Ramos (cell line): ENCODE results near the gene ANKH.
"Not testable (repeated sequence)": the region's sequence is repeated elsewhere in the genome, so short reads cannot be mapped to it uniquely, and the experiment has no call there.

Source experiments
- in situ Hi-C: fragments of 300-500 bp; cut with MboI; formaldehyde crosslinking; loops from one replicate; pipeline ENCODE4 v1.14.3; 2022; ENCODE audit warnings: low sequenced_read_pairs; ENCODE audit not compliant: unreplicated experiment

ANKH gene

DNA sequence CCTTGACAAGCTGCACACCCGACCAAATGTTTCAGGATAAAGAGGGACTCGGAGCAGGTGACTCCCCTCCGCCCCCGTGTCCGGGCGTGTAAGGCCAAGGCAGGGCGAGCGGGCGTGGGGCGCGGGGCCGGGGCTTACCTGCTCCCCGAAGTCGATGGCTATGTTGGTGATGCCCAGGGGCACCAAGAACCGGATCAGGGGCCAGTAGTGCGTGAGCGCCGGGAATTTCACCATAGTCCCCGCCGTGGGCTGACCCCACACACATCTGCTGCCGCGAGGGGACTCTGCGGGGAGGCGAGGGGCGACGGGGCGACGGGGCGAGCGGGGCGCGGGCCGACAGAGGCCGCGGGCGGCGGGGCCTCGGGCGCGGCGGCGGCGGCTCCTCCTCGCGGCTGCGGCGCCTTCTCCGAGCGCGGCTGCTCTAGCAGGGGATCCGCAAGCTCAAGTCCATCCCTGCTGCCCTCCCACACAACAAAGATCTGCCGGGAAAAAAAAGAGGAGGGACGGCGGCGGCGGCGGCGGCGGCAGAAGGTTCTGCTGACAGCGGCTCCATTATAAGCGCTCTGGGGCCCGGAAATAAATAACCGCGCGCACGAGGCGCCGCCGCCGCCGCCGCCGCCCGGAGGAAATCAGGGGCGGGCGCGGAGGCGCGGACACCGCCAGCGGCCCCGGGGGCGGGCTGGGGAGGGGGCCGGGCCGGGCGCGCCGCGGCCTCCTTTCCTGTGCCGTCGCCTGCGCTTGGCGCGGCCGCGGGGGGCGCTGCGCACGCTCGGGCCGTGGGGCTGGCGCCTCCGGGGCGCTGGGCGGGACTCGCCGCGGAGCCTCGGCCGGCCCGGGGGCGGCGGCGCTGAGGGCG is at the start of gene ANKH:
ANKH (minus strand) TSS at position 565 of the 856 bp plus-strand sequence; CDS start at position 234, 331 bp downstream.
- in situ Hi-C loops: no loop called here

DNA sequence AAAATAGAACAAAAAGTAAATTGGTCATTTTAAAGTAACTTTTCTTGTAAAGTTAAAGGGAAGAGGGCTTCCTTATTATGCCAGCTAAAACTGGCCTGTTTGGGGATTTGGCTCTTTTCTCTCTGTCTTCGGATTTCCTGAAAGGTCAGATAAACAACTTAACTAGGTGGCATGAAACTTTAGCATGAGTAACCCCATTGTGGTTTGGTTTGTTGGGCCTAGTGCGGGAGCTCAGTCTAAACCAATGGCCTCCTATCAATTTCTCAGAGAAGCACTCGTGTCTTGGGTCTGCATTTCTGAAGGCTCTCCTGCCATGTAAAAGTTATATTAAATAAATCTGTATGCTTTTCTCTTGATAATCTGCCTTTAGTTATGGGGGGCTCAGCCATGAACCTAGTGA is 48.5 kb upstream of the ANKH start:
- in situ Hi-C loops: no loop called here

DNA sequence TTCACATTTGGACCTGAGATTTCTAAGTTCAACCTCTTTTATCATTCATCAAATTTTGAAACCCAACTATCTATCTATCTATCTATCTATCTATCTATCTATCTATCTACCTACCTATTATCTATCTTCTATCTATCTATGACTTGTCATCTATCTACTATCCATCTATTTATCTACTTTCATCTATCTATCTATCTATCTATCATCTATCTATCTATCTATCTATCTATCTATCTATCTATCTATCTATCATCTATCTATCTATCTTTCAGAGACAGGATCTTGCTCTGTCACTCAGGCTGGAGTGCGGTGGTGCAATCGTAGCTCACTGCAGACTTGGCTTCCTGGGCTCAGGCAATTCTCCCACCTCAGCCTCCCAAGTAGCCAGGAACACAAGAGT is 47.5 kb upstream of the ANKH start:
- in situ Hi-C loops: not testable (repeated sequence)

DNA sequence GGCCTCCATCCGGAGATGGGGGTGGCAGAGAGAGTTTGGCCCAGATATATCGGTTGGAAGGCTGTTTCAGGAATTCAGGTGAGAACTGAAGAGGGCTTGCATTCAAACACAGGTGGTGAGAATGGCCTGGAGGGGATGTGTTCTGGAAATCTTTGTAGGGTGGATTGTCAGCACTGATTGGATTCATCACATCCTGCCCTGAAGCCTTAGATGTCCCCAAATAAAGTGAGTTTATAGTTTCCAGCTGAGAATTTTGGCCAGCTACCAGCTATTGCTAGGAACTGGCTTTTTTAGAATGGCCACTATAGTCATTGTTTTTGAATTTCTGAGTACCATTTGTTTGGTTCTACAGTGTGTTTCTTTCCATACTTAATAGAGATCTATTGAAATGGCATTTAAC is 46.1 kb upstream of the ANKH start:
- in situ Hi-C loops: no loop called here

DNA sequence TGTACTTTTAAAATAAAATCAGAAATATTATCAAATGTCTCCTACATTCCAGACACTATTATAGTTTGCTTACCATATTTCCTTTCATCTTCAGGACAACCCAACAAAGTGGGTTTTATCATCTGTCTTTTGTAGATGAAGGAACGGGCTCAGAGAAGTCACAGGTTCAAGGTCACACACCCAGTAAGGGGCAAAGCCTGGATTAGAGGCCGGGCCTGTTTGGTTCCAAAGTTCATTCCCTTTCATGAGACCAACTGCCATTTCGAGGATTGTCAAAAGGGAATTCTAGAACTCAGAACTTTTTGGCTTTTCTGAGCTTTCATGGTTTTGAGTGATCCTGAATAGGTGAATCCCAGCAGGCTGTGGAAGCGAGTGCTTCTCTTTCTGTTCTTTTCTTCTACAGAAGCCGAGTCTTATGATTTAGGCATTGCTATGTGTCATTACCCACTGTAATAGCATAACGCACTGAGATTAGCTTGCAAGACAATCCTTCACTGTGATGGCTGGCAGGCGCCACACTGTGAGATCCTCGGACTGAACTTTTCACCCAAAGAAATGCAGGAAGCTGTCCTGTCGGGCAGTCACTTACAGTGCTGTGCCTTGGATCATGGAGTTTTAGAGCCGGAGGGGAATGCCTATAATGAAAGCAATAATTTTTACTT is 43.8 kb upstream of the ANKH start:
- in situ Hi-C loops: no loop called here

DNA sequence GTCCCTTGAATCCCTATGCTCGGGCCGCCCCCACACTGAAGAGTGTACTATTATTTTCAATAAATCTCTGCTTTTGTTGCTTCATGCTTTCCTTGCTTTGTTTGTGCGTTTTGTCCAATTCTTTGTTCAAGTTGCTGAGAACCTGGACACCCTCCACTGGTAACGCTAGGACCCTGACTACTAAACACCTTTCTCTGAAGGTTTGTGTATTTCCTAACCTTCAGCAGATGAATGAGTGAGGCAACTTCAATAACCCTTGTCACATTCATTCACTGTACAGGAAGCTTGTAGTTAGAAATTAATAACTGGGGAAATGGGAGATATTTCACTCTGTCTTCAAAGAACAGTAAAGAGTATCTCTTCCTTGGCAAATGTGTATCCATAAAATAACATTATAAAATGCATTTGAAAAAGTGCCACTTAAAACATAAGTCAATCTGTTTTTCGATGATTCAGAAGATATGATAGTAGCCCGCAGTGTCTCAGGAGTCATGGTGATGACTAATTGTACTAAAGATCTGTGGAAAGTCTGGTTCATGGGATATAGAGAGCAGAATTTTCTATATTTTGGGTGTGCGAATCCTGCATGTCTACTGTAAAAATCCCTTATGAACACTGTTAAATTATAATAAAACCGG is 43.2 kb upstream of the ANKH start:
- in situ Hi-C loops: no loop called here

DNA sequence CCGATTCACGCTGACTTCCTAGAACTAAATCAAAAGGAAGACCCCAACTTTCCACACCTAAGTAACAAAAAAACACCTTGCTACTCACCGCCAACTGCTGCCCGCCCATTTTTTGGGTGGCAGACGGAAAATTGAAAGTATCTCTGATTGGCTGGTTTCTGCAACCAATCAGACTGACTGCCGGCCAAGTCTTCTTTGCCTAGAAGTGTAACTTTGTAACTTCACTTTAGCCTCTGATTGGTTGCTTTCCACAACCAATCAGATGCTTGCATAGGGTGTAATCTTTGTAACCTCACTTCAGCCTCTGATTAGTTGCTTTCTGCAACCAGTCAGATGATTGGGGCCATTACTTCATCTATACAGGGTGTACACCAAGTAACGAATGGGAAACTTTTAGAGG is 42.6 kb upstream of the ANKH start:
- in situ Hi-C loops: no loop called here

DNA sequence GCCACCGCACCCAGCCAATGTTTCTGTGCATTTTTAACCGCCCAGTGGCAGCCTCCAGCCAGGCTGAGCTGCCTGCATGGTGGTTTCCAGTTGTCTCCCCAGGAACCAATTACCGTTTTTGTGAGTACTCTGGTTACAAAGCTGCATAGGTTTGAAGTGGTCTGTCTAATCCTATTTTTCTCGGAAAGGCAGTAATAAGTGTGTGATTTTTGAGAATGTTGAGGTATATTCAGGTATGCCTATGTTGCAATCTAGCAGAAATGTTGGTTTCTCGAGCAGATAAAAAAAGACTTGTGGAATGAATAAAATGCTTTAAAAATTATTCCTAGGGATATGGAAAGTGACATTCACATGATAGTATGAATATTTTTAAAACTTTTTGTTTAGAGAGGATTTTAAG is 41.5 kb upstream of the ANKH start:
- in situ Hi-C loops: no loop called here

DNA sequence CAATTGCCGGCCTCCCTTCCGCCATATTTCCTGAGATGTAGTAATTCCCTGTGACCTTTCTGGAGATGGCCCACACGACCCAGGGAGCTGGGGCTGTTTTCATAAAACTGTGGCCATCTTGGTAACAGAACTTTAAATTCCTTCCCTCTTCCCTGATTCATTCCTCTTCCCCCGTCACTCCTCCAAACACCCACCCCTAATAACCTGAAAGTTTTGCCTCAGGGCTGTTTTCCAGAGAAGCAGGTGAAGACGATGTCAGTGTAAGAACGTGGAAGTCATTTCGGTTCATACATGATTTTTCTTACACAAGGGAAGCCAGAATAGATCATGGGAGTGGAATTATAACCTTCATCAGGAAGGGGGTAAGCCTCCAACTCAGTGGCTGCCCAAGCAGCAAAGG is 40.6 kb upstream of the ANKH start:
- in situ Hi-C loops: no loop called here

DNA sequence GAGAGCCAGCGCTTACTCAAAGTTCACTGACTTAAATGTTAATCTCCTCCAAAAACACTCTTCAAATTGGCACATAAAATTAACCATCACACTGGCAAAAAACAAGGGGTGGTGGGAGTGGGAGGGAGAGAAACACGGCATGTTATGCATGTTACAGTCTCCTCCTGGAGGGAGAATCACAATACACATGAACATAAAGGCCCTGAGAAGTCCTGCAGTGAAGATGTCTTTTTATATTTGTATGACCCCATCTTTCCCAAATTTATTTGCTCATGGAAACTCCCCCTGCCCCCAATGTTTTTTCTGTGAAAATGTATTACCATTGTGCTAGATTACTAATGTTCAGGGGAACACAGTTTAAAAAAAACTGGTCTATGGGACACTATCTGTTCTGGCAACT is 37.8 kb upstream of the ANKH start:
- in situ Hi-C loops: no loop called here

DNA sequence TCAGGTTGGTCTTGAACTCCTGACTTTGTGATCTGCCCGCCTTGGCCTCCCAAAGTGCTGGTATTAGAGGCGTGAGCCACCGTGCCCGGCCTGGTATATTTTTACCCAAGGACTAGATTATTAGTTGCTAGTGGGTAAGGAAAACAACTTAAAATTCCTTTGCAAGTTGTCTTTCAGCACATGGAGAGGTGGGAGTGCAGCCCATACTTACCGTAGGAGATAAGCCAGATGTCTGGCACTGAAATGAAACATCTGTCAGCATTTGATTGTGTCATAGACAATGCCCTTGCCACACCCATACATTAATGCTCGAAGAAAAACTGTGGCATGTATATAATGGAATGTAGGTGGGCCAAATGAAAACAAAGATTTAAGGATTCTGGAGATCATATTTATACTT is 36.6 kb upstream of the ANKH start:
- in situ Hi-C loops: no loop called here

DNA sequence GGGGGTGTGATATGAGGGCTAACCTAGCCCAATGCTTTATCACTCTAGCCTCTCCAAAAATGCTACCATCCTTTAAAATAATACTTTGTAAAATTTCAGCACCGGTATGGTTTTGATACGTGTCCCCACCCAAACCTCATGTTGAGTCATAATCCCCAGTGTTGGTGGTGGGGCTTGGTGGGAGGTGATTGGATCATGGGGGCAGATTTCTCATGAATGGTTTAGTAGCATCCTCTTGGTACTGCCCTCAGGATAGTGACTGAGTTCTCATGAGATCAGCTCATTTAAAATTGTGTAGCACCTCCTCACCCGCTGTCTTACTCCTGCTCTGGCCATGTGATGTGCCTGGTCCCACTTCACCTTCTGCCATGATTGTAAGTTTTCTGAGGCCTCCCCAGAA is 35.0 kb upstream of the ANKH start:
- in situ Hi-C loops: no loop called here

DNA sequence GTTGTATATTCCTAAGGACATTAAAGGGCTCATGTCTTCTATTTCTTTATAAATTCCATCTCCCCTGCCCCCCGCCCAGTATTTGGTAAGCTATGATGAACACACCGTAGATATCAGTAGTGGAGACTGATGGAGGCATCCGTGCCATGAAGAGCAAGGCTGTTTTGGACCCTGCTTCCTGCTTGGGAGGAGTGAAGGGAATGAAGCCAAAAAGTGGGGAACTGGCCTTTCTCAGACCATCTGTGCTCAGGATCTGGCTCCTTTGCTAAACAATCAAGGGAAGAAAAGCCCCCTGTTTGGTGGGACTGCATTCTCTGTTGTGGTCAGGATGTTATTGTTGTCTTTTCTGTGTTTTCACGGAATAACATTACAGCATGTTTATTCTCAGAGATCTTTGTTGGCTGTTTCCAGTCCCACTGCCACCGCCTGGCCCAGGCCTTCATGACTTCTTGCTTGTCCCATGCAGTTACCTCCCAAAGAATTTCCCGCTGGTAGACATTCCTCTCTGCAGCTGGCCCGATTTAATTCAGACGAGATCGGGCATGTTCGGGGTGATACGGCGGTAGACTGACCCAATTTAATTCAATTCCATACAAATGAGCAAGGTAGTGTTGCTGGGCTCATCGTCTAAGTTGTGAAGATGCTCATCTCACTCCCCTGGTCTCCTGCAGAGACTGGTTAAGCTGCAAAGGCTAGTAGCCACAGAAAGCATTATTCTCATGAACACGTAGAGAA is 31.4 kb upstream of the ANKH start:
- in situ Hi-C loops: no loop called here

DNA sequence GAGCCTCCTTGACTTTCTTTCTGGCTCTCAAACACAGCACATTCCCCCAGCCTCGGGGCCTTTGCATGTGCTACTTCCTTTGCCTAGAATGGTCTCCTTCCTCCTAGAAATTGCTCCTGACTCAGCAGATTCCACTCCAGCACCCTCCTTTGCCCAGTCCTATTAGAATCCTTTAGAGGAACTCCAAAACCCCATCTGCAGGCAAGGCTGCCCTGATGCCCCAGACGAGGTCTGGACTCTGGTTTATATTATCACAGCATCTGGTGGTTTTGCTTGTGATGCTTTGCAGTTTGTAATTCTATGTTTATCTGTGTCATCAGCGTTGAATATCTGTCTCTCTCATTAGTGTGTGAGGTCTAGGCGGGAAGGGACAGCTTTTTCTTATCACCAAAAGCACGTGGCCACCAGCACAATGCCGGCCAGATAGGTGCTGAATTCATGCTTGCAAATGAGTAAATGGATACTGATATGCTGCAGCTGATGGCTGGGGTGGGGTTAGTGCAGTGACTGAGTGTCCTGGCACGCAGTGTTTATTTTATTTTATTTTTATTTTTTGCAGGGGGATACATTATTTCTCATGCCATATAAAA is 30.0 kb upstream of the ANKH start:
- in situ Hi-C loops: no loop called here

DNA sequence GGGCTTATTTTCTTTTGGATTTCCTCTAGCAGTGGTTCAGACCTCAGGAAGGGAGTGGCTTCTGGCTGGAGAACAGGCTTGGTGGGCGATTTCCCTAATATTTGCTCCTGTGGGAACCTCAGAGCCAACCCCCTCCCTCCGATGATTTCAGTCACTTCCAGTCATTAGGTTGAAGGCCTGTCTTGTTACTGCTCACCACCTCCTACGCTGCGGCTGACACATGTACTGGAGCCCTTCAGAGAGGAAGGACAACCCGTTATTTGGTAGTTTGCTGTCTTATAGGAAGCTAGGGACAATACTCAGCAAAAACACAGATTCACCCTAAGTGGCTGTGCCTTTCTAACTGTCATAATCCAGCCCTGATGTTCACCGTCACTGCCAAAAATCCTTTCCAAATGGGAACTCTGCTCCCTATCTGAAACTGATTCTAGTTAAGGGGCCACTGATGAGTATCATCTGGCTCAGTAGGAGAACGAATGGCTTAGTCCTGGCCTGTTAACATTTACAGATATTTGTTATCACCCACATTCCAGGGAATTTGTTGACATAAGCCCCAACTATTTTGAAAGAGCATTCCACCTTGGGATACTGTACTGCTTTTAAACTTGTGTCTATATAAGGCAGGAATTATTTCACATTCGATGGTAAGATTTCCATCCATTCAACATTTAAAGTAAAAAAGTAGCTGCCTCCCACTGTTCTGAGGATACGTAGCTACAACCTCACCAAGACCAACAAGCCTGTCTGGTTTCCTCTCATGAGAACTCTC is 29.3 kb upstream of the ANKH start:
- in situ Hi-C loops: no loop called here

DNA sequence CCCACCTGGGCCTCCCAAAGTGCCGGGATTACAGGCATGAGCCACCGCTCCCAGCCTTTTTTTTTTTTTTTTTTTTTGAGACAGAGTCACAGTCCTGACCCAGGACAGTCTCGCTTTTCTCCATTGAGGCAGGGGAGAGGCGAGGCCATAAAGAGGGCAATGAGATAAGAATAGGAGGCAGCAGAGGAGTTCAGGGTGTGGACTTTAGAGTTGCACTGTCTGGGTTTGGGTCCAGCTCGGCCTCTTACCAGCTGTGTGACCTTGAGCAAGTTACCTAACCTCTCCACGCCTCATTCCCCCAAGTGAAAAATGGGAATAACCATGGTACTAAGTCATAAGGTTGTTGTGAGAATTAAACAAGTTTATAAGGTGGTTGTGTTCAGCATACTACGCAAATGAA is 24.6 kb upstream of the ANKH start:
- in situ Hi-C loops: no loop called here

DNA sequence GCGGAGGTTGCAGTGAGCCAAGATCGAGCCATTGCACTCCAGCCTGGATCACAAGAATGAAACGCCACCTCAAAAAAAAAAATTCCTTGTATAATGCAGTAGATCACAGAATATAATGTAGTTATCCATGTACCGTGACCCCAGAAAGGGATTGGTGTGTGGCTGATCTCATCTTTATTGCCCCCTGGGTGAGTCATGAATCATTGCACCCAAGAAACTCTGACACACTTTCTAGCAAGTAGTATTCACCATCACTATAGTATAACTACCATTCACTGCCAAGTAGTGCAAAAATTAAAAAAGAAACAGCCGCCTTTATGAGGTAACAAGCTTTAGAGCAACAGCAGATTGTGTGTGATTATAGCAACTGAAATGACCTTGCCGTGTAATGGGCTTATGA is 23.7 kb upstream of the ANKH start:
- in situ Hi-C loops: no loop called here

DNA sequence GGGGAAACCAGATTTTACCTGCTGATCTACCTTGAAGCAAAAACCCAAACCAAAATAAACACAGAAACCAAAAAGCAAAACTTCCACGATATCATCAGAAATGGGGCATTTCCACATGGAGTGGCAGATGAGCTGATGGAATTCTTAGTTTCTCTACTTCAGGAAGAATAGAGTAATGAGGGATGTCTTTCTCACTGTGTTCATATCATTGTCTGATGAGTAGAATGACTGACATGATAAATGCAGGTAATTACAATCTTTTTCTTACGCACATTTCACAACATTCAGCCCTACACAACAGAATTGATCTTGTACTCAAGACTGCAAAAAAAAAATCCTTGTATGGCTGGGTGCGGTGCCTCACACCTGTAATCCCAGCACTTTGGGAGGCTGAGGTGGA is 23.2 kb upstream of the ANKH start:
- in situ Hi-C loops: no loop called here

DNA sequence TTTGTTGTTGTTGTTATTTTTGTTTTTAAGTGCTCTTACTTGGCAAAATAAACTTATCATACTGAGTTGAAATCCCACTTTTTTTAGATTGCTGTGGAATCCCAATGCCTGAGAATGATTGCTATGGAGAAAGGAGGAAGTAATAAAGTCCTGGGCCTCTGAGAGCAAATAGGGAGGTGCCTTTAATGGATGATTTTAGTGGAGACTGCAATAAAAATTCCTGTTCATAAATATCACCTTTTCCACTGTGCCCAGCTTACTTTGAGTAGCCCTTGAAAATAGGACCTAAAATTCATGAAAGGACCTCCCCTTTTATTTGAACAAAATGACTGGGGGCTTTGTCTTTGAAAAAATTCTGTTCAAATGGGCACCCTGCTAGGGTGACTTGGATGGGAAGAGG is 21.8 kb upstream of the ANKH start:
- in situ Hi-C loops: no loop called here

DNA sequence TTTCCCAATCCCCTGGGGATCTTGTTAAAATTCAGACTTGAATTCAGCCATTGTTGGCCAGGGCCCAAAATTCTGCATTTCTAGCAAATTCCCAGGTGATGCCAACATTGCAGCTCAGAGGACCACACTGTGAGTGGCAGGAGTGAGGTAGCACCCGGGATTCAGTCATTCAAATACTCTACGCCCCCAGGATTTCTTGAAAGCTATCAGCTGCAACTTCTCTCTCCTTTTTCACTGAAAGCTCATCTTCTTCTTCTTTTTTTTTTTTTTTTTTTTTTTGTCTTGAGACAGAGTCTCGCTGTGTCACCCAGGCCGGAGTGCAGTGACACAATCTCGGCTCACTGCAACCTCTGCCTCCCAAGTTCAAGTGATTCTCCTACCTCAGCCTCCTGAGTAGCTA is 19.3 kb upstream of the ANKH start:
- in situ Hi-C loops: no loop called here
